Gastrocnemius medialis (tissue), 4 donors: ENCODE measurements around the gene CPXM2.

ENCODE experiments used
- CTCF ChIP-seq, 5 experiments: fragments of 450-650 bp in 3 of 5; fragments of 200-600 bp in 2 of 5; sonication (generic) in 2 of 5; IDR thresholded peaks in 4 of 5; conservative IDR thresholded peaks in 1 of 5; 1 replicate in 4 of 5; 2 replicates in 1 of 5; pipeline ENCODE4 v1.5.1; 2016 to 2019; ENCODE audit warnings: antibody characterized with exemption in 5 of 5, mild to moderate bottlenecking in 3 of 5, moderate library complexity in 3 of 5
- POLR2A ChIP-seq, 2 donors: fragments of 450-650 bp; IDR thresholded peaks; one replicate each; pipeline ENCODE4 v1.6.1; 2017; ENCODE audit warnings: antibody characterized with exemption in 2 of 2, mild to moderate bottlenecking in 2 of 2, moderate library complexity in 2 of 2

- TF ChIP-seq CTCF (IDR thresholded peaks at IDR 0.05 in 4 of 5, conservative IDR thresholded peaks at IDR 0.05 in 1 of 5) = no peak
- TF ChIP-seq POLR2A (IDR thresholded peaks at IDR 0.05) = no peak
These were observed 93.8 kb downstream of the CPXM2 start for GRCh38 chr10:123797813-123798212.
